GM10248 (cell line): ENCODE results near the gene OVOL1.

Experiments
- CTCF ChIA-PET: fragments of 300-600 bp; sonication (Branson Sonifier 250); formaldehyde crosslinking; extraction: SDS; loops from one replicate; lab custom pipeline; 2021; ENCODE audit warnings: antibody characterized with exemption; lab: Yijun Ruan, JAX
- POLR2A ChIA-PET: fragments of 350-650 bp; sonication (Branson Sonifier 250); formaldehyde crosslinking; extraction: SDS; loops from one replicate; lab custom pipeline; 2020; ENCODE audit warnings: antibody characterized with exemption; lab: Yijun Ruan, JAX
- DNase-seq: peaks from one replicate; pipeline ENCODE4 v3.0.0; 2012; ENCODE audit errors: extremely low spot score
- CTCF ChIP-seq: IDR thresholded peaks from 2 replicates; pipeline ENCODE4 v1.5.1; 2012; ENCODE audit warnings: mild to moderate bottlenecking, low read depth; ENCODE audit errors: extremely low read depth, missing control alignments, control extremely low read depth

OVOL1 gene

GRCh38 chr11:65777241-65777640, 9.6 kb upstream of the OVOL1 start:
- no peak for TF ChIP-seq CTCF
- ChIA-PET POLR2A (no interaction called here), CTCF (interaction anchor here (1.0 to 11.1 kb wide), 8 partner anchors 17 to 237 kb away, joined by 3 to 145 read pairs (median 6); partner anchors contain the start of gene KAT5)
- no peak for DNase-seq

GRCh38 chr11:65777821-65778361, 9.0 kb upstream of the OVOL1 start:
- no peak for DNase-seq
- TF ChIP-seq CTCF, result no peak
- ChIA-PET CTCF (interaction anchor here (1.3 to 11.1 kb wide), 12 partner anchors 13 to 112 kb away, joined by 3 to 145 read pairs (median 18); partner anchors contain the start of genes CCDC85B, FIBP and KAT5), POLR2A (no interaction called here)

- ChIA-PET POLR2A (interaction anchor here (0.6 kb wide), 1 partner anchor 81 kb away, joined by 6 read pairs; no protein-coding TSS in a partner anchor), CTCF (interaction anchor here (1.0 to 11.1 kb wide), 31 partner anchors 8 to 397 kb away, joined by 3 to 145 read pairs (median 8); partner anchors contain the start of genes CCDC85B, FAM89B, FIBP and KAT5)
- no peak for TF ChIP-seq CTCF
- no peak for DNase-seq
Observed at GRCh38 chr11:65778431-65778900, 8.4 kb upstream of the OVOL1 start.

GRCh38 chr11:65778901-65779668, 7.8 kb upstream of the OVOL1 start:
- CTCF ChIA-PET, result interaction anchor here (0.9 to 11.1 kb wide), 60 partner anchors 8 to 397 kb away, joined by 3 to 145 read pairs (median 7); partner anchors contain the start of genes CCDC85B, CFL1, FAM89B and FIBP
- POLR2A ChIA-PET, result interaction anchor here (0.6 to 0.9 kb wide), 2 partner anchors 9 to 81 kb away, joined by 4 to 6 read pairs; no protein-coding TSS in a partner anchor
- DNase-seq, result no peak
- no peak for TF ChIP-seq CTCF

- ChIA-PET CTCF (interaction anchor here (0.9 to 11.1 kb wide), 57 partner anchors 9 to 398 kb away, joined by 3 to 145 read pairs (median 7); partner anchors contain the start of genes CCDC85B, CFL1, FAM89B and FIBP), POLR2A (interaction anchor here (0.5 to 0.9 kb wide), 2 partner anchors 10 to 23 kb away, joined by 3 to 4 read pairs; no protein-coding TSS in a partner anchor)
- DNase-seq, result no peak
Observed at GRCh38 chr11:65779669-65779918, 7.3 kb upstream of the OVOL1 start.

More at GRCh38 chr11:65779669-65779918, 7.3 kb upstream of the OVOL1 start:
- no peak for TF ChIP-seq CTCF
